HepG2 (cell line): Measurements from ENCODE around the gene ERMARD. TPM values are rescaled to one million over a fixed set of nuclear protein-coding genes. Genes with fewer than 3 reads are reported as not detected.

Experiments used
- CAMTA2 ChIP-seq: sonication (generic); formaldehyde crosslinking; IDR thresholded peaks from 2 replicates; pipeline ENCODE4 v1.4.0; 2020; ENCODE audit warnings: mild to moderate bottlenecking, missing genetic modification reagents, borderline replicate concordance
- GABPA ChIP-seq, 2 experiments: IDR thresholded peaks; 2 replicates each; pipeline ENCODE4 v1.6.1; 2011 to 2016; ENCODE audit warnings: low read depth in 2 of 2, low read length in 1 of 2, missing biosample characterization in 1 of 2, missing genetic modification characterization in 1 of 2
- HDAC2 ChIP-seq: sonication (generic); formaldehyde crosslinking; IDR thresholded peaks from 2 replicates; pipeline ENCODE4 v1.4.0; 2020; ENCODE audit warnings: missing genetic modification reagents
- HMG20B ChIP-seq: conservative IDR thresholded peaks from 2 replicates; pipeline ENCODE4 v1.6.1; 2016; ENCODE audit warnings: missing genetic modification reagents, missing compliant biosample characterization
- HOXA9 ChIP-seq: sonication (generic); formaldehyde crosslinking; IDR thresholded peaks from 2 replicates; pipeline ENCODE4 v1.8.1; 2022; ENCODE audit warnings: missing genetic modification reagents, mild to moderate bottlenecking, moderate library complexity, borderline replicate concordance
- NBN ChIP-seq: fragments of 450-650 bp; conservative IDR thresholded peaks from 2 replicates; pipeline ENCODE4 v1.6.1; 2017
- NFYC ChIP-seq: IDR thresholded peaks from 2 replicates; pipeline ENCODE4 v1.6.1; 2016; ENCODE audit warnings: missing genetic modification reagents, missing compliant biosample characterization
- PCBP1 ChIP-seq: fragments of 200-400 bp; formaldehyde crosslinking; IDR thresholded peaks from 2 replicates; pipeline ENCODE4 v1.6.1; 2017; ENCODE audit warnings: mild to moderate bottlenecking, low read depth, low read length, borderline replicate concordance
- RAD51 ChIP-seq: fragments of 450-650 bp; IDR thresholded peaks from 2 replicates; pipeline ENCODE4 v1.6.1; 2016; ENCODE audit warnings: borderline replicate concordance
- REL ChIP-seq: sonication (generic); formaldehyde crosslinking; conservative IDR thresholded peaks from 2 replicates; pipeline ENCODE4 v1.8.0; 2022; ENCODE audit warnings: mild to moderate bottlenecking, missing genetic modification reagents, moderate library complexity
- SNAPC2 ChIP-seq: sonication (generic); formaldehyde crosslinking; IDR thresholded peaks from 2 replicates; pipeline ENCODE4 v1.8.1; 2022; ENCODE audit warnings: mild to moderate bottlenecking, missing genetic modification reagents
- TERF1 ChIP-seq: sonication (generic); formaldehyde crosslinking; IDR thresholded peaks from 2 replicates; pipeline ENCODE4 v1.8.0; 2022; ENCODE audit warnings: mild to moderate bottlenecking, missing genetic modification reagents, moderate library complexity
- ZFP62 ChIP-seq: sonication (generic); formaldehyde crosslinking; IDR thresholded peaks from 2 replicates; pipeline ENCODE4 v1.4.0; 2020; ENCODE audit warnings: missing genetic modification reagents
- ZNF136 ChIP-seq: sonication (generic); formaldehyde crosslinking; IDR thresholded peaks from 2 replicates; pipeline ENCODE4 v1.8.1; 2022; ENCODE audit warnings: low read depth, mild to moderate bottlenecking, moderate library complexity, missing genetic modification reagents
- ZNF34 ChIP-seq: sonication (generic); formaldehyde crosslinking; IDR thresholded peaks from 2 replicates; pipeline ENCODE4 v1.4.0; 2020; ENCODE audit warnings: mild to moderate bottlenecking, missing genetic modification reagents, borderline replicate concordance
- ZNF552 ChIP-seq: sonication (generic); formaldehyde crosslinking; IDR thresholded peaks from 2 replicates; pipeline ENCODE4 v1.9.0; 2022; ENCODE audit warnings: missing genetic modification reagents, mild to moderate bottlenecking, borderline replicate concordance
- ZNF644 ChIP-seq: IDR thresholded peaks from 2 replicates; pipeline ENCODE4 v1.6.1; 2016; ENCODE audit warnings: low read depth
- ZNF766 ChIP-seq: sonication (generic); formaldehyde crosslinking; IDR thresholded peaks from 2 replicates; pipeline ENCODE4 v1.5.0; 2020; ENCODE audit warnings: missing genetic modification reagents, borderline replicate concordance
- ZNF777 ChIP-seq: sonication (generic); formaldehyde crosslinking; IDR thresholded peaks from 2 replicates; pipeline ENCODE4 v1.4.0; 2020; ENCODE audit warnings: missing genetic modification reagents
- polyA plus RNA-seq, 8 experiments: library from polyadenylated mRNA; depleted of rRNA in 3 of 8; stranded (reverse) in 7 of 8; unstranded in 1 of 8; fragments of >200 nt; fragmentation: Illumina TruSeq in 4 of 8; extraction: Trizol in 4 of 8; gene quantifications; 2 replicates each; pipeline versions ENCODE4 v1.2.1 to v1.2.3, GENCODE V29; 2011 to 2016; ENCODE audit warnings: low read depth in 4 of 8, missing spikeins in 1 of 8, mixed read lengths in 1 of 8; ENCODE audit not compliant: insufficient read depth in 1 of 8
- total RNA-seq, 5 experiments: library from RNA; depleted of rRNA; stranded (reverse); fragments of >200 nt; fragmentation: Illumina TruSeq; extraction: Trizol; gene quantifications; 2 replicates each; pipeline ENCODE4 v1.2.3, GENCODE V29; 2016; ENCODE audit warnings: low read depth in 1 of 5
- TF ChIP-seq, protein P1 (sequence below): sonication (generic); formaldehyde crosslinking; IDR thresholded peaks from 2 replicates; pipeline ENCODE4 v1.4.0; 2020; ENCODE audit warnings: mild to moderate bottlenecking, missing genetic modification reagents
- TF ChIP-seq, protein P2 (sequence below): sonication (generic); formaldehyde crosslinking; conservative IDR thresholded peaks from 2 replicates; pipeline ENCODE4 v1.4.0; 2020; ENCODE audit warnings: missing genetic modification reagents
- TF ChIP-seq, protein P3 (sequence below): sonication (generic); formaldehyde crosslinking; IDR thresholded peaks from 2 replicates; pipeline ENCODE4 v1.8.0; 2023; ENCODE audit warnings: mild to moderate bottlenecking, missing genetic modification reagents

The ERMARD gene
- total and polyA plus RNA-seq, 2 of the 13 experiments (the other 11 are each of a cell fraction or from before 2014, with no cell fraction given), result 8.8 to 10.7 TPM

DNA sequence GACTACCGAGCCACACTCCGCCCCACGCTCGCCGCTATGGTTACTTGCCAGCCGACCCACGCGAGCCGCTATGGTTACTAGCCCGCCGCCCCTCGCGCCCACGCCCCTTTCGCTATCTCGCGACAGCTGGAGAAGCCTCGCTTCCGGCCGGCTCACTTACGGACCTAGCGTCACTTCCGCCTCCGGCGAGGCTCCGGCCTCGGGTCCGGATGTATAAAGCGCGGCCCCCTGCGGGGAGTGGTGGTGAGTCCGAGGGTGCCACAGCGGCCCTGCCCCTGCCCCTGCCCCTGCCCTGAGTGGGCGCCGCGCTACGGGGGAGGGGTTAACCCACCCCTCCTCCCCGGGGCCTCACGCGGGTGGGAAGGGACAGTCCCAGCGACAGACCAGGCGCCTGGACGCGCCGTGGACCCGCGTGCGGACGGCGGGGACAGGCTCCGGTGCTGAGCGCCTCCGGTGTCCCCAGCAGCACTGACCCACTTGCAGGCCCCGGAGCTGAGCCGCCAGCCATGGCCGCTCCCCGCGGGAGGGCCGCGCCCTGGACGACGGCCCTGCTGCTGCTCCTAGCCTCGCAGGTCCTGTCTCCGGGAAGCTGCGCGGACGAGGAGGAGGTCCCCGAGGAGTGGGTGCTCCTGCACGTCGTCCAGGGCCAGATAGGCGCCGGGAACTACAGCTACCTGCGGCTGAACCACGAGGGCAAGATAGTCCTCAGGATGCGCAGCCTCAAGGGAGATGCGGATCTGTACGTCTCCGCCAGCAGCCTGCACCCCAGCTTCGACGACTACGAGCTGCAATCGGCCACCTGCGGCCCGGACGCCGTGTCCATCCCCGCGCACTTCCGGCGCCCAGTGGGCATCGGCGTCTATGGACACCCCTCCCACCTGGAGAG is 49.2 kb upstream of the ERMARD start, which contains the start of the genes C6orf120 and WDR27 (continued):
- no peak for TF ChIP-seq TERF1 (CRISPR knock-in tag)
- peak; percentile 92 for TF ChIP-seq ZNF552
- no peak for TF ChIP-seq NBN
- TF ChIP-seq RAD51, result no peak
- TF ChIP-seq HDAC2, result peak; percentile 86
- peak; percentile 91; the same call in 1 of the 2 replicates for TF ChIP-seq PCBP1
- TF ChIP-seq ZNF136 (CRISPR knock-in tag), result peak; percentile 43; the same call in 1 of the 2 replicates
- peak; percentile 95 for TF ChIP-seq REL
- TF ChIP-seq, protein P1, sequence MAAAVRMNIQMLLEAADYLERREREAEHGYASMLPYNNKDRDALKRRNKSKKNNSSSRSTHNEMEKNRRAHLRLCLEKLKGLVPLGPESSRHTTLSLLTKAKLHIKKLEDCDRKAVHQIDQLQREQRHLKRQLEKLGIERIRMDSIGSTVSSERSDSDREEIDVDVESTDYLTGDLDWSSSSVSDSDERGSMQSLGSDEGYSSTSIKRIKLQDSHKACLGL (CRISPR knock-in tag), result peak; percentile 96
- no peak for TF ChIP-seq ZFP62 (CRISPR knock-in tag)
- no peak; the same call in 1 of the 2 replicates for TF ChIP-seq ZNF766 (CRISPR knock-in tag)
- peak; percentile 99 for TF ChIP-seq ZNF777 (CRISPR knock-in tag)
- no peak for TF ChIP-seq HMG20B
- 0 out of 2 replicates have a peak, but pooled peaks have one; percentile 71 for TF ChIP-seq SNAPC2 (CRISPR knock-in tag)
- peak; percentile 93 for TF ChIP-seq HOXA9 (CRISPR knock-in tag)
- no peak for TF ChIP-seq ZNF644 (CRISPR knock-in tag)
- TF ChIP-seq, protein P2, sequence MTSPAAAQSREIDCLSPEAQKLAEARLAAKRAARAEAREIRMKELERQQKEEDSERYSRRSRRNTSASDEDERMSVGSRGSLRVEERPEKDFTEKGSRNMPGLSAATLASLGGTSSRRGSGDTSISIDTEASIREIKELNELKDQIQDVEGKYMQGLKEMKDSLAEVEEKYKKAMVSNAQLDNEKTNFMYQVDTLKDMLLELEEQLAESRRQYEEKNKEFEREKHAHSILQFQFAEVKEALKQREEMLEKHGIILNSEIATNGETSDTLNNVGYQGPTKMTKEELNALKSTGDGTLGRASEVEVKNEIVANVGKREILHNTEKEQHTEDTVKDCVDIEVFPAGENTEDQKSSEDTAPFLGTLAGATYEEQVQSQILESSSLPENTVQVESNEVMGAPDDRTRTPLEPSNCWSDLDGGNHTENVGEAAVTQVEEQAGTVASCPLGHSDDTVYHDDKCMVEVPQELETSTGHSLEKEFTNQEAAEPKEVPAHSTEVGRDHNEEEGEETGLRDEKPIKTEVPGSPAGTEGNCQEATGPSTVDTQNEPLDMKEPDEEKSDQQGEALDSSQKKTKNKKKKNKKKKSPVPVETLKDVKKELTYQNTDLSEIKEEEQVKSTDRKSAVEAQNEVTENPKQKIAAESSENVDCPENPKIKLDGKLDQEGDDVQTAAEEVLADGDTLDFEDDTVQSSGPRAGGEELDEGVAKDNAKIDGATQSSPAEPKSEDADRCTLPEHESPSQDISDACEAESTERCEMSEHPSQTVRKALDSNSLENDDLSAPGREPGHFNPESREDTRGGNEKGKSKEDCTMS (CRISPR knock-in tag), result peak; percentile 67; the same call in 1 of the 2 replicates
- TF ChIP-seq NFYC (CRISPR knock-in tag), result no peak; the same call in 1 of the 2 replicates
- TF ChIP-seq, protein P3, sequence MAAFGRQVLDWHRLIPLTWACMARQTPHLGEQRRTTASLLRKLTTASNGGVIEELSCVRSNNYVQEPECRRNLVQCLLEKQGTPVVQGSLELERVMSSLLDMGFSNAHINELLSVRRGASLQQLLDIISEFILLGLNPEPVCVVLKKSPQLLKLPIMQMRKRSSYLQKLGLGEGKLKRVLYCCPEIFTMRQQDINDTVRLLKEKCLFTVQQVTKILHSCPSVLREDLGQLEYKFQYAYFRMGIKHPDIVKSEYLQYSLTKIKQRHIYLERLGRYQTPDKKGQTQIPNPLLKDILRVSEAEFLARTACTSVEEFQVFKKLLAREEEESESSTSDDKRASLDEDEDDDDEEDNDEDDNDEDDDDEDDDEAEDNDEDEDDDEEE (CRISPR knock-in tag), result peak; percentile 93; the same call in 1 of the 2 replicates
- peak; percentile 93 for TF ChIP-seq GABPA (IDR thresholded peaks at IDR 0.05; ENCODE audit: low read depth, low read length)
- TF ChIP-seq GABPA (CRISPR knock-in tag; IDR thresholded peaks at IDR 0.05; ENCODE audit: low read depth), result peak; percentile 97
- peak; percentile 97 for TF ChIP-seq ZNF34 (CRISPR knock-in tag)
- TF ChIP-seq CAMTA2 (CRISPR knock-in tag), result peak; percentile 65; the same call in 1 of the 2 replicates
